Measurements from ENCODE around the gene FGF1. TPM values are rescaled to one million over a fixed set of nuclear protein-coding genes. Genes with fewer than 3 reads are reported as not detected.
A peak's percentile ranks its signal among the peaks of the same experiment; 100 is the strongest.

FGF1 gene
- total and polyA plus RNA-seq, 8 donors, result 0.73 to 3.5 (median 1.0) TPM; not detected in 3

GRCh38 chr5:142544946-142545649, 140.8 kb downstream of the FGF1 start:
- Histone ChIP-seq H3K27ac (no peak overlapping the region), H3K27me3 (peaks cover 0 to 2% (median 0%) of the 10 kb centered on the region in 3 donors), H3K4me3 (no peak overlapping the region), H3K4me1 (peaks cover 0 to 48% (median 14%) of the 10 kb centered on the region in 4 donors), H3K9me3 (no peaks in the 10 kb centered on the region), H3K36me3 (no peaks in the 10 kb centered on the region)
- WGBS, 5 donors, result 76 to 92% (median 83%) methylated on average over 3 of the region's 3 CpGs
- no peak for DNase-seq
- intact Hi-C loops (cut with DNase I; ENCODE audit: low total_unique reads), result loop anchor here (5.0 to 10.0 kb wide), 2 partner anchors 220 to 383 kb away; partner anchors contain the start of gene SPRY4
- TF ChIP-seq EP300 (IDR thresholded peaks at IDR 0.05) (no peak), POLR2AphosphoS5 (IDR thresholded peaks at IDR 0.05) (no peak), CTCF (IDR thresholded peaks at IDR 0.05) (no peak), POLR2A (IDR thresholded peaks at IDR 0.05) (no peak)

- intact Hi-C loops (cut with DNase I; ENCODE audit: low total_unique reads), result loop anchor here (10.0 kb wide), 1 partner anchor 219 kb away; the partner anchor contains the start of gene SPRY4
Measured at GRCh38 chr5:142544071-142544753, 141.7 kb downstream of the FGF1 start.

GRCh38 chr5:142542906-142543305, 143.0 kb downstream of the FGF1 start:
- peak overlapping the region in 4 of 5 donors; percentile 46 to 76 (median 59) for H3K27ac ChIP-seq
- intact Hi-C loops (cut with DNase I; ENCODE audit: low total_unique reads), result loop anchor here (10.0 kb wide), 1 partner anchor 218 kb away; the partner anchor contains the start of gene SPRY4
- TF ChIP-seq POLR2AphosphoS5 (IDR thresholded peaks at IDR 0.05) (peak; percentile 30 to 64 (median 37)), POLR2A (IDR thresholded peaks at IDR 0.05) (no peak)
- no peaks in the 10 kb centered on the region for H3K36me3 ChIP-seq
- no peaks in the 10 kb centered on the region for H3K27me3 ChIP-seq
- H3K9me3 ChIP-seq, result no peaks in the 10 kb centered on the region
- 60 to 72% (median 63%) methylated on average over 3 of the region's 3 CpGs for WGBS, 5 donors
- H3K4me3 ChIP-seq, result no peak overlapping the region
- peaks cover 0 to 38% (median 10%) of the 10 kb centered on the region in 4 donors for H3K4me1 ChIP-seq
- peak in 1 of 2 donors; percentile 61 for DNase-seq

More at GRCh38 chr5:142544071-142544753, 141.7 kb downstream of the FGF1 start:
- TF ChIP-seq POLR2AphosphoS5 (IDR thresholded peaks at IDR 0.05), result no peak
- no peak for TF ChIP-seq EP300 (IDR thresholded peaks at IDR 0.05)
- no peak for TF ChIP-seq CTCF (IDR thresholded peaks at IDR 0.05)
- no peak for TF ChIP-seq POLR2A (IDR thresholded peaks at IDR 0.05)
- DNase-seq, result no peak
- Histone ChIP-seq H3K4me3 (no peak overlapping the region), H3K4me1 (peaks cover 0 to 48% (median 13%) of the 10 kb centered on the region in 4 donors), H3K27me3 (no peaks in the 10 kb centered on the region), H3K27ac (peak overlapping the region in 1 of 5 donors; percentile 67), H3K9me3 (no peaks in the 10 kb centered on the region), H3K36me3 (no peaks in the 10 kb centered on the region)
- WGBS, 5 donors, result 82 to 87% (median 85%) methylated on average over 8 of the region's 8 CpGs

Other genes with a start within 250 kb of the FGF1 start
- gene ARHGAP26, start 84.3 kb upstream of the FGF1 start, total RNA-seq, result 100 to 1,000 TPM in 1 of 5 donors, 10 to 100 TPM in 4; 26.8 to 115 (median 70.7) TPM
- 1 to 10 TPM; 4.0 to 4.5 (median 4.4) TPM for gene ARHGAP26, start 84.3 kb upstream of the FGF1 start, polyA plus RNA-seq

Data from stomach (tissue), 9 donors.